Fibroblast of lung (primary cell): Measurements from ENCODE around the gene CSPG5. TPM values are rescaled to one million over a fixed set of nuclear protein-coding genes. Genes with fewer than 3 reads are reported as not detected.

Experiments used
- DNase-seq, 2 donors: peaks; one replicate each; pipeline versions ENCODE4 v3.0.0 to v3.0.0-alpha.2; 2010; ENCODE audit warnings: low read depth in 2 of 2
- H2AFZ ChIP-seq: 2 replicates; pipeline ENCODE4 v1.5.1; 2012; ENCODE audit warnings: low read length, control low read depth, inconsistent platforms
- H3K27ac ChIP-seq: 2 replicates; pipeline ENCODE4 v1.5.1; 2011; ENCODE audit warnings: low read length, control low read depth; ENCODE audit not compliant: insufficient read depth
- H3K27me3 ChIP-seq: 2 replicates; pipeline ENCODE4 v1.5.1; 2011; ENCODE audit warnings: mild to moderate bottlenecking, low read length; ENCODE audit not compliant: control insufficient read depth, insufficient read depth
- H3K36me3 ChIP-seq: 2 replicates; pipeline ENCODE4 v1.5.1; 2011; ENCODE audit warnings: low read length; ENCODE audit not compliant: control insufficient read depth, insufficient read depth
- H3K4me1 ChIP-seq: 2 replicates; pipeline ENCODE4 v1.5.1; 2011; ENCODE audit warnings: low read length; ENCODE audit not compliant: control insufficient read depth, insufficient read depth; ENCODE audit errors: extremely low read depth
- H3K4me2 ChIP-seq: 2 replicates; pipeline ENCODE4 v1.5.1; 2011; ENCODE audit warnings: low read length, control low read depth; ENCODE audit not compliant: insufficient read depth; ENCODE audit errors: extremely low read depth
- H3K4me3 ChIP-seq, 4 experiments: fragments of 200-600 bp in 1 of 4; sonication (generic) in 1 of 4; replicated peaks in 1 of 4; 2 replicates each; pipeline ENCODE4 v1.5.1; 2011 to 2016; ENCODE audit warnings: low read length in 4 of 4, low read depth in 3 of 4, mild to moderate bottlenecking in 3 of 4, control low read depth in 2 of 4, inconsistent platforms in 1 of 4, mixed read lengths in 1 of 4; ENCODE audit not compliant: insufficient read depth in 1 of 4; ENCODE audit errors: control extremely low read depth in 1 of 4
- H3K79me2 ChIP-seq: 2 replicates; pipeline ENCODE4 v1.5.1; 2012; ENCODE audit warnings: mild to moderate bottlenecking, low read length, inconsistent platforms; ENCODE audit not compliant: control insufficient read depth, insufficient read depth
- H3K9ac ChIP-seq: 2 replicates; pipeline ENCODE4 v1.5.1; 2011; ENCODE audit warnings: mild to moderate bottlenecking, low read length, control low read depth; ENCODE audit not compliant: insufficient read depth
- H3K9me3 ChIP-seq: 2 replicates; pipeline ENCODE4 v1.5.1; 2012; ENCODE audit warnings: low read depth, low read length; ENCODE audit not compliant: control insufficient read depth, insufficient read depth
- H4K20me1 ChIP-seq: 2 replicates; pipeline ENCODE4 v1.5.1; 2011; ENCODE audit warnings: low read length; ENCODE audit not compliant: control insufficient read depth, insufficient read depth; ENCODE audit errors: extremely low read depth
- EZH2 ChIP-seq: IDR thresholded peaks from 2 replicates; pipeline ENCODE4 v1.5.1; 2012; ENCODE audit warnings: low read length, control low read depth, mild to moderate bottlenecking; ENCODE audit errors: missing control alignments
- polyA plus RNA-seq, 2 donors: library from polyadenylated mRNA; depleted of rRNA in 1 of 2; stranded (reverse) in 1 of 2; unstranded in 1 of 2; fragments of >200 nt; gene quantifications; 2 replicates each; pipeline ENCODE4 v1.2.1, GENCODE V29; 2011 to 2012; ENCODE audit warnings: missing spikeins in 1 of 2
- total RNA-seq: library from RNA; depleted of rRNA; stranded (reverse); fragments of >200 nt; gene quantifications from 2 replicates; pipeline ENCODE4 v1.2.1, GENCODE V29; 2014
- TF ChIP-seq, protein P1 (sequence below), 2 donors: IDR thresholded peaks in 1 of 2; conservative IDR thresholded peaks in 1 of 2; 1 replicate in 1 of 2; 2 replicates in 1 of 2; pipeline ENCODE4 v1.5.1; 2011 to 2012; ENCODE audit warnings: low read length in 2 of 2, control low read depth in 1 of 2, inconsistent platforms in 1 of 2, low read depth in 1 of 2, mild to moderate bottlenecking in 1 of 2

The CSPG5 gene
- total and polyA plus RNA-seq, 2 donors (not counting 1 experiment from before 2014, with no cell fraction given), result 0.17 TPM; not detected in 1

DNA sequence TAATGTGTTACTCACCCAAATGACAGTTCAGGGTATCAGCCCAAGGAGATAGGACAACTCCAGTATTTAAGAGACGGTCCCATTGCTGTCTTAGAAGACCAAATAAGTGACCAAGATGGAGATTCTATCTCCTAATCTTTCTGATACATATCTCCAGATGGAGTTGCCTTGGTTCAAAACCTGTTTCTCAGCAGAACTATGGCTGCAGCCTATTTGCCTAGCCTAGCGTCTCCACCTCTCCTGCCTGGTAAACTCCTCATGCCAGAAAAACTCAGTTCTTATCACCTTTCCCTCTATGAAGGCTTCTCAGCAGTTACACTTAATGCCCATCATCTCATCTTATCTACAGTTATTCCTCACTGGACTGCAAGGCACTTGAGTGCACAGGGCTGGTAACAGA, 1.2 kb upstream of the CSPG5 start:
- Histone ChIP-seq H3K4me2 (no peak overlapping the region), H3K79me2 (no peaks in the 10 kb centered on the region), H3K36me3 (no peaks in the 10 kb centered on the region), H4K20me1 (no peaks in the 10 kb centered on the region), H3K4me3 (no peak overlapping the region), H3K27me3 (peaks cover 12% of the 10 kb centered on the region), H3K9me3 (no peaks in the 10 kb centered on the region), H3K9ac (no peak overlapping the region), H2AFZ (no peak overlapping the region), H3K4me1 (no peaks in the 10 kb centered on the region), H3K27ac (no peak overlapping the region)
- TF ChIP-seq, protein P1, sequence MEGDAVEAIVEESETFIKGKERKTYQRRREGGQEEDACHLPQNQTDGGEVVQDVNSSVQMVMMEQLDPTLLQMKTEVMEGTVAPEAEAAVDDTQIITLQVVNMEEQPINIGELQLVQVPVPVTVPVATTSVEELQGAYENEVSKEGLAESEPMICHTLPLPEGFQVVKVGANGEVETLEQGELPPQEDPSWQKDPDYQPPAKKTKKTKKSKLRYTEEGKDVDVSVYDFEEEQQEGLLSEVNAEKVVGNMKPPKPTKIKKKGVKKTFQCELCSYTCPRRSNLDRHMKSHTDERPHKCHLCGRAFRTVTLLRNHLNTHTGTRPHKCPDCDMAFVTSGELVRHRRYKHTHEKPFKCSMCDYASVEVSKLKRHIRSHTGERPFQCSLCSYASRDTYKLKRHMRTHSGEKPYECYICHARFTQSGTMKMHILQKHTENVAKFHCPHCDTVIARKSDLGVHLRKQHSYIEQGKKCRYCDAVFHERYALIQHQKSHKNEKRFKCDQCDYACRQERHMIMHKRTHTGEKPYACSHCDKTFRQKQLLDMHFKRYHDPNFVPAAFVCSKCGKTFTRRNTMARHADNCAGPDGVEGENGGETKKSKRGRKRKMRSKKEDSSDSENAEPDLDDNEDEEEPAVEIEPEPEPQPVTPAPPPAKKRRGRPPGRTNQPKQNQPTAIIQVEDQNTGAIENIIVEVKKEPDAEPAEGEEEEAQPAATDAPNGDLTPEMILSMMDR (conservative IDR thresholded peaks at IDR 0.05 in 1 of 2, IDR thresholded peaks at IDR 0.05 in 1 of 2; ENCODE audit: low read depth in 1 of 2, low read length in 2 of 2), result no peak
- TF ChIP-seq EZH2, result no peak
- DNase-seq, result no peak

DNA sequence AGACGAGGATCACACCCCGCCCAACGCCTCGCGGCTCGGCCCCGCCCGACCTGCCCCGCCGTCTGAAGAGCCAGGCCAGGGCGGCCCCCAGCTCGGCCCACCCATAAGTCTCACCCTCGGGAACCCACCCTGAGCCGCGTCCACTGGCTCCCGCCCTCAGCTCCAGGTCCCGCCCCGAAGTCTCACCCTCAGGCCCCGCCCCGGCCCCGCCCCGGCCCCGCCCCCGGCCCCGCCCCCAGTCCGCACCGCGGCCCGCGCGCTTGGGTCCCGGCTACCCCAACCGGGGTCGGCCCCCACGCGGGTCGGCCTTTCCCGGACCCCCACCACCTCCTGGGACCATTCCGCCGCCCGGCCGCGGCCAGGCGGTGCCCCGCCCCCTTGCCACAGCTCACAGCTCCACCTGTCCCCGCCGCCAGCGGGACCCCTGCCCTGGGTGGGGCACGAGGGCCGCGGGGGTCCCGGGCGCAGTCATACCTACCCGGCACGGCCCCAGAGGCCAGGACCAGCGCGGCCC, 489 bp downstream of the CSPG5 start:
- Histone ChIP-seq H3K27ac (no peak overlapping the region), H3K36me3 (no peaks in the 10 kb centered on the region), H3K27me3 (peaks cover 14% of the 10 kb centered on the region), H2AFZ (no peak overlapping the region), H3K9ac (no peak overlapping the region), H3K79me2 (no peaks in the 10 kb centered on the region), H3K4me1 (no peaks in the 10 kb centered on the region), H3K4me2 (peak overlapping the region; percentile 68), H3K9me3 (no peaks in the 10 kb centered on the region), H4K20me1 (no peaks in the 10 kb centered on the region), H3K4me3 (peak overlapping the region in 3 of 4 experiments; percentile 15 to 56 (median 47))
- TF ChIP-seq EZH2, result no peak
- TF ChIP-seq, protein P1 (conservative IDR thresholded peaks at IDR 0.05 in 1 of 2, IDR thresholded peaks at IDR 0.05 in 1 of 2; ENCODE audit: low read depth in 1 of 2, low read length in 2 of 2), result no peak
- DNase-seq, result no peak

DNA sequence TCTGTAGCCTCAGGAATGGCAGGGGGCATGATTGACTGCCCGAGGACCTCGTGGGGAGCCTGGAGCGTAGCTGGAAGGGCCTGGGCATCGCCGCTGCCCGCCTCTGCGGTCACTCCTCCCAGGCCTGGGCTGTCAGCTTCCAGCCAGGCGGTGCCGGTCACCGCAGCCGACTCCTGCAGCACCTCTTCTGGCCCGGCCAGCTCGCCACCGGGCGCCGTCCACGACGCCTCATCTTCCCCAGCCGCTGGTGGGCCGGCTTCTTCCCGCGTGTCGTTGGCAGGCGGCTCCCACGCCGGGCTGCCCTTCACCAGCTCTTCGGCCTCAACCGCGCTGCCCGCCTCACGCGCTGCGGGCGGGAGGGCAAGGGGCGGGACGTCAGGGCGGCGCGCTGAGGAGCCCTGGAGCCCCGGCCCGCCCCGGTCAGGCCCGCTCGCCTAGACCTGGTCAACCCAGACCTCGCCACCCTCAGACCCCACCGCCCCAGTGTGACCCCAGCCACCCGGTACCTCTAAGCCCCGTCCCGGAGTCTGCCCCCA, 1.0 kb downstream of the CSPG5 start:
- Histone ChIP-seq H3K36me3 (no peaks in the 10 kb centered on the region), H3K4me3 (peak overlapping the region in 3 of 4 experiments; percentile 15 to 45 (median 17)), H3K9ac (no peak overlapping the region), H3K79me2 (no peaks in the 10 kb centered on the region), H3K4me1 (no peaks in the 10 kb centered on the region), H2AFZ (peak overlapping the region; percentile 46), H4K20me1 (no peaks in the 10 kb centered on the region), H3K4me2 (peak overlapping the region; percentile 71), H3K27ac (no peak overlapping the region), H3K9me3 (no peaks in the 10 kb centered on the region), H3K27me3 (peaks cover 16% of the 10 kb centered on the region)
- DNase-seq, result no peak
- peak; percentile 27 for TF ChIP-seq EZH2
- TF ChIP-seq, protein P1 (conservative IDR thresholded peaks at IDR 0.05 in 1 of 2, IDR thresholded peaks at IDR 0.05 in 1 of 2; ENCODE audit: low read depth in 1 of 2, low read length in 2 of 2), result no peak
